HEK293 (cell line): Measurements from ENCODE around the gene IGF1R.

Experiments
- CTCF ChIA-PET: fragments of 350-600 bp; formaldehyde crosslinking; extraction: SDS; loops from one replicate; lab custom pipeline; 2021; ENCODE audit warnings: antibody characterized with exemption; lab: Yijun Ruan, JAX
- POLR2A ChIA-PET: fragments of 300-600 bp; formaldehyde crosslinking; extraction: SDS; loops from one replicate; lab custom pipeline; 2020; ENCODE audit warnings: antibody characterized with exemption, inconsistent platforms; lab: Yijun Ruan, JAX
- H3K27ac ChIP-seq: fragments of 200-500 bp; sonication (Bioruptor generic); 2 replicates; pipeline ENCODE4 v1.5.1; 2014; ENCODE audit warnings: low read depth, low read length, control low read depth, inconsistent platforms; ENCODE audit errors: extremely low read depth
- H3K36me3 ChIP-seq, 2 experiments: fragments of 200-500 bp in 1 of 2; sonication (Bioruptor generic) in 1 of 2; 1 replicate in 1 of 2; 2 replicates in 1 of 2; pipeline ENCODE4 v1.5.1; 2014 to 2017; ENCODE audit warnings: inconsistent platforms in 2 of 2, low read length in 2 of 2; ENCODE audit not compliant: control insufficient read depth in 2 of 2, insufficient read depth in 1 of 2
- H3K4me1 ChIP-seq: fragments of 200-500 bp; sonication (Bioruptor generic); 2 replicates; pipeline ENCODE4 v1.5.1; 2014; ENCODE audit warnings: mild to moderate bottlenecking, low read length, inconsistent platforms; ENCODE audit not compliant: control insufficient read depth, insufficient read depth
- H3K4me3 ChIP-seq: 2 replicates; pipeline ENCODE4 v1.5.1; 2011; ENCODE audit warnings: low read depth, mild to moderate bottlenecking, control low read depth, low read length, moderate library complexity
- H3K9me3 ChIP-seq: fragments of 200-500 bp; sonication (Bioruptor generic); 2 replicates; pipeline ENCODE4 v1.5.1; 2014; ENCODE audit warnings: low read depth, low read length, inconsistent platforms; ENCODE audit not compliant: control insufficient read depth, insufficient read depth
- GLIS1 ChIP-seq: fragments of 450-650 bp; formaldehyde crosslinking; IDR thresholded peaks from 2 replicates; pipeline ENCODE4 v1.5.1; 2016; ENCODE audit warnings: missing biosample characterization, missing genetic modification characterization
- OVOL3 ChIP-seq: fragments of 450-650 bp; formaldehyde crosslinking; IDR thresholded peaks from 2 replicates; pipeline ENCODE4 v1.5.1; 2016; ENCODE audit warnings: missing biosample characterization, missing genetic modification characterization
- TCF7L2 ChIP-seq: IDR thresholded peaks from 2 replicates; pipeline ENCODE4 v1.6.1; 2011; ENCODE audit warnings: low read depth, mild to moderate bottlenecking, inconsistent platforms, low read length, moderate library complexity, borderline replicate concordance
- YY1 ChIP-seq: fragments of 450-650 bp; formaldehyde crosslinking; IDR thresholded peaks from 2 replicates; pipeline ENCODE4 v1.5.1; 2018; ENCODE audit warnings: missing biosample characterization, missing genetic modification characterization
- ZBTB48 ChIP-seq: fragments of 450-650 bp; formaldehyde crosslinking; IDR thresholded peaks from 2 replicates; pipeline ENCODE4 v1.5.1; 2016; ENCODE audit warnings: missing biosample characterization, missing genetic modification characterization
- ZBTB8A ChIP-seq: fragments of 450-650 bp; formaldehyde crosslinking; IDR thresholded peaks from 2 replicates; pipeline ENCODE4 v1.5.1; 2016; ENCODE audit warnings: missing biosample characterization, missing genetic modification characterization
- ZEB2 ChIP-seq: fragments of 450-650 bp; formaldehyde crosslinking; IDR thresholded peaks from 2 replicates; pipeline ENCODE4 v1.5.1; 2016; ENCODE audit warnings: missing biosample characterization, missing genetic modification characterization
- ZNF175 ChIP-seq: fragments of 450-650 bp; formaldehyde crosslinking; IDR thresholded peaks from 2 replicates; pipeline ENCODE4 v1.5.1; 2016; ENCODE audit warnings: missing biosample characterization, missing genetic modification characterization
- ZNF211 ChIP-seq: fragments of 450-650 bp; formaldehyde crosslinking; IDR thresholded peaks from 2 replicates; pipeline ENCODE4 v1.5.1; 2016; ENCODE audit warnings: low read depth, missing biosample characterization, missing genetic modification characterization
- ZNF239 ChIP-seq: fragments of 450-650 bp; formaldehyde crosslinking; IDR thresholded peaks from 2 replicates; pipeline ENCODE4 v1.5.1; 2016; ENCODE audit warnings: missing biosample characterization, missing genetic modification characterization
- ZNF354C ChIP-seq: fragments of 450-650 bp; formaldehyde crosslinking; IDR thresholded peaks from 2 replicates; pipeline ENCODE4 v1.5.1; 2016; ENCODE audit warnings: missing biosample characterization, missing genetic modification characterization, low read depth, borderline replicate concordance
- ZNF501 ChIP-seq: fragments of 450-650 bp; formaldehyde crosslinking; IDR thresholded peaks from 2 replicates; pipeline ENCODE4 v1.5.1; 2016; ENCODE audit warnings: missing biosample characterization, missing genetic modification characterization
- ZNF544 ChIP-seq: fragments of 450-650 bp; formaldehyde crosslinking; IDR thresholded peaks from 2 replicates; pipeline ENCODE4 v1.5.0; 2017; ENCODE audit warnings: missing biosample characterization, missing genetic modification characterization
- ZNF596 ChIP-seq: fragments of 450-650 bp; IDR thresholded peaks from 2 replicates; pipeline ENCODE4 v1.5.0; 2018; ENCODE audit warnings: missing biosample characterization, mild to moderate bottlenecking, missing genetic modification characterization, moderate library complexity
- ZNF624 ChIP-seq: fragments of 450-650 bp; formaldehyde crosslinking; IDR thresholded peaks from 2 replicates; pipeline ENCODE4 v1.5.1; 2017; ENCODE audit warnings: missing biosample characterization, missing genetic modification characterization
- ZNF670 ChIP-seq: fragments of 450-650 bp; formaldehyde crosslinking; IDR thresholded peaks from 2 replicates; pipeline ENCODE4 v1.5.1; 2016; ENCODE audit warnings: missing biosample characterization, missing genetic modification characterization, low read depth
- TF ChIP-seq, protein P1 (sequence below): fragments of 450-650 bp; formaldehyde crosslinking; IDR thresholded peaks from 2 replicates; pipeline ENCODE4 v1.5.1; 2016; ENCODE audit warnings: missing biosample characterization, missing genetic modification characterization
- TF ChIP-seq, protein P2 (sequence below): fragments of 450-650 bp; formaldehyde crosslinking; IDR thresholded peaks from 2 replicates; pipeline ENCODE4 v1.5.1; 2016; ENCODE audit warnings: missing biosample characterization, missing genetic modification characterization
- TF ChIP-seq, protein P3 (sequence below): fragments of 450-650 bp; formaldehyde crosslinking; IDR thresholded peaks from 2 replicates; pipeline ENCODE4 v1.5.1; 2016; ENCODE audit warnings: missing biosample characterization, missing genetic modification characterization
- TF ChIP-seq, protein P4 (sequence below): fragments of 450-650 bp; formaldehyde crosslinking; IDR thresholded peaks from 2 replicates; pipeline ENCODE4 v1.5.1; 2016; ENCODE audit warnings: missing biosample characterization, missing genetic modification characterization
- TF ChIP-seq, protein P5 (sequence below): fragments of 450-650 bp; formaldehyde crosslinking; IDR thresholded peaks from 2 replicates; pipeline ENCODE4 v1.5.1; 2016; ENCODE audit warnings: missing biosample characterization, missing genetic modification characterization

IGF1R gene

DNA sequence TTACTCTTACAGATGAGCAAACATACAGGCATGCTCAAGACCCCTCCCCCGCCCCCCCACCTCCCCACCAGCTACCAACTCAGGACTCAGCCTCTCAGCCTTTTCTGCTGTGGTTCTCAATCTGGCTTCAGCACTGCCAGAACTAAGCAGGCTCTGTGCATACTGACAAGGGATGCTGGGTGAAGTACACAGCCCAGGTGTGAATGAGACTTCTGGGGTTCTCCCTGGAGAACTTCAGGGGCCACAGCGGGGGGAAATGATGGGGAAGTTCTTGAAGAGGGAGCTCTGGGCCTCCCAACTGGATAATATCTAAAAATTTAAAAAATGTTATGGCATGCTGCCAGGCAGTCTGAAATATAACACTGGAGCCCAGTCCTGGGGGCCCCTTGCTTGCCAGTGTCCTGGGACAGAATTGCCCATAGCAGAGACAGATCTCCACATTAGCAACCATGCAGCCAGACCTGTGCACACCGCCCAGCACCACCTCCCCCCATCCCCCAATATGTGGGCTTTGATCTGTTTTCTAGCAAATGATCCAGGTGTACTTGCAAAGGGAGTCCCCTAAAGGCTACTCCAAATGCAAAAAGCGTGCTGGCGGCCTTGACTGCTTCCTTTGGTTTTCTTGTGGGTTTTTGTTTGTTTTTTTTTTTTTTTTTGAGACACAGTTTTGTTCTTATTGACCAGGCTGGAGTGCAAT lies 317.9 kb downstream of the IGF1R start:
- ChIA-PET POLR2A (interaction anchor here (1.0 kb wide), 1 partner anchor 63 kb away, joined by 3 read pairs; no protein-coding TSS in a partner anchor), CTCF (interaction anchor here (1.1 to 1.2 kb wide), 2 partner anchors 85 to 235 kb away, joined by 3 read pairs; no protein-coding TSS in a partner anchor)
- Histone ChIP-seq H3K4me3 (no peak overlapping the region), H3K36me3 (peaks cover 0 to 19% of the 10 kb centered on the region in 2 experiments; a peak in 1 of 3 replicates), H3K4me1 (no peaks in the 10 kb centered on the region), H3K27ac (no peak overlapping the region), H3K9me3 (no peaks in the 10 kb centered on the region)
- TF ChIP-seq ZBTB8A (tag by site-specific recombination) = no peak
- TF ChIP-seq GLIS1 (tag by site-specific recombination) = peak; percentile 16; the same call in 1 of the 2 replicates

DNA sequence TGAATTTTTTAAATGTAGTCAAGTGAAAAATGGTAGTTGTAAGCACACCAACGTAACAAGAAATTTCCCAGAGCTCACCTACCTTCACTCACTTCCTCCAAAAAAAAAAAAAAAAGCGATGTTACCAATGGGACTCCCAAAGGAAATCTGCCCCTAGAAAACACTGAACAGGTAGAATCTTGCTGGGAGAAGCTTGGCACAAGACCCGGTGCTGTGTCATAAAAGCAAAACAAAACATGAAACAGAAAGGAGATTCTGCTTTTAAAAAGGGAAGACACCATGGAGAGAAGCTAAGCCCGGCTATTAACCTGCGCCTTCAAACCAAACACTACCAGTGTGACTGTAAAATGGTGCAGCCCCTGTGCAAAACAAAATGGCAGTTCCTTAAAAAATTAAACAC lies 318.8 kb downstream of the IGF1R start:
- Histone ChIP-seq H3K4me1 (no peaks in the 10 kb centered on the region), H3K9me3 (no peaks in the 10 kb centered on the region), H3K27ac (no peak overlapping the region), H3K4me3 (no peak overlapping the region), H3K36me3 (peaks cover 0 to 11% of the 10 kb centered on the region in 2 experiments; a peak in 1 of 3 replicates)
- CTCF ChIA-PET = interaction anchor here (0.7 to 1.2 kb wide), 3 partner anchors 86 to 241 kb away, joined by 3 read pairs; no protein-coding TSS in a partner anchor
- POLR2A ChIA-PET = no interaction called here
- TF ChIP-seq ZNF544 (tag by site-specific recombination) (no peak), ZNF239 (tag by site-specific recombination) (no peak), ZNF624 (tag by site-specific recombination) (no peak), ZBTB48 (tag by site-specific recombination) (no peak), ZNF501 (tag by site-specific recombination) (no peak)
- TF ChIP-seq, protein P1, sequence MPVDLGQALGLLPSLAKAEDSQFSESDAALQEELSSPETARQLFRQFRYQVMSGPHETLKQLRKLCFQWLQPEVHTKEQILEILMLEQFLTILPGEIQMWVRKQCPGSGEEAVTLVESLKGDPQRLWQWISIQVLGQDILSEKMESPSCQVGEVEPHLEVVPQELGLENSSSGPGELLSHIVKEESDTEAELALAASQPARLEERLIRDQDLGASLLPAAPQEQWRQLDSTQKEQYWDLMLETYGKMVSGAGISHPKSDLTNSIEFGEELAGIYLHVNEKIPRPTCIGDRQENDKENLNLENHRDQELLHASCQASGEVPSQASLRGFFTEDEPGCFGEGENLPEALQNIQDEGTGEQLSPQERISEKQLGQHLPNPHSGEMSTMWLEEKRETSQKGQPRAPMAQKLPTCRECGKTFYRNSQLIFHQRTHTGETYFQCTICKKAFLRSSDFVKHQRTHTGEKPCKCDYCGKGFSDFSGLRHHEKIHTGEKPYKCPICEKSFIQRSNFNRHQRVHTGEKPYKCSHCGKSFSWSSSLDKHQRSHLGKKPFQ (tag by site-specific recombination) = no peak
- TF ChIP-seq, protein P2, sequence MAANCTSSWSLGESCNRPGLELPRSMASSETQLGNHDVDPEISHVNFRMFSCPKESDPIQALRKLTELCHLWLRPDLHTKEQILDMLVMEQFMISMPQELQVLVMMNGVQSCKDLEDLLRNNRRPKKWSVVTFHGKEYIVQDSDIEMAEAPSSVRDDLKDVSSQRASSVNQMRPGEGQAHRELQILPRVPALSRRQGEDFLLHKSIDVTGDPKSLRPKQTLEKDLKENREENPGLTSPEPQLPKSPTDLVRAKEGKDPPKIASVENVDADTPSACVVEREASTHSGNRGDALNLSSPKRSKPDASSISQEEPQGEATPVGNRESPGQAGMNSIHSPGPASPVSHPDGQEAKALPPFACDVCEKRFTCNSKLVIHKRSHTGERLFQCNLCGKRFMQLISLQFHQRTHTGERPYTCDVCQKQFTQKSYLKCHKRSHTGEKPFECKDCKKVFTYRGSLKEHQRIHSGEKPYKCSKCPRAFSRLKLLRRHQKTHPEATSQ = no peak
- TF ChIP-seq, protein P3, sequence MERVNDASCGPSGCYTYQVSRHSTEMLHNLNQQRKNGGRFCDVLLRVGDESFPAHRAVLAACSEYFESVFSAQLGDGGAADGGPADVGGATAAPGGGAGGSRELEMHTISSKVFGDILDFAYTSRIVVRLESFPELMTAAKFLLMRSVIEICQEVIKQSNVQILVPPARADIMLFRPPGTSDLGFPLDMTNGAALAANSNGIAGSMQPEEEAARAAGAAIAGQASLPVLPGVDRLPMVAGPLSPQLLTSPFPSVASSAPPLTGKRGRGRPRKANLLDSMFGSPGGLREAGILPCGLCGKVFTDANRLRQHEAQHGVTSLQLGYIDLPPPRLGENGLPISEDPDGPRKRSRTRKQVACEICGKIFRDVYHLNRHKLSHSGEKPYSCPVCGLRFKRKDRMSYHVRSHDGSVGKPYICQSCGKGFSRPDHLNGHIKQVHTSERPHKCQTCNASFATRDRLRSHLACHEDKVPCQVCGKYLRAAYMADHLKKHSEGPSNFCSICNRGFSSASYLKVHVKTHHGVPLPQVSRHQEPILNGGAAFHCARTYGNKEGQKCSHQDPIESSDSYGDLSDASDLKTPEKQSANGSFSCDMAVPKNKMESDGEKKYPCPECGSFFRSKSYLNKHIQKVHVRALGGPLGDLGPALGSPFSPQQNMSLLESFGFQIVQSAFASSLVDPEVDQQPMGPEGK (tag by site-specific recombination) = no peak
- TF ChIP-seq, protein P4, sequence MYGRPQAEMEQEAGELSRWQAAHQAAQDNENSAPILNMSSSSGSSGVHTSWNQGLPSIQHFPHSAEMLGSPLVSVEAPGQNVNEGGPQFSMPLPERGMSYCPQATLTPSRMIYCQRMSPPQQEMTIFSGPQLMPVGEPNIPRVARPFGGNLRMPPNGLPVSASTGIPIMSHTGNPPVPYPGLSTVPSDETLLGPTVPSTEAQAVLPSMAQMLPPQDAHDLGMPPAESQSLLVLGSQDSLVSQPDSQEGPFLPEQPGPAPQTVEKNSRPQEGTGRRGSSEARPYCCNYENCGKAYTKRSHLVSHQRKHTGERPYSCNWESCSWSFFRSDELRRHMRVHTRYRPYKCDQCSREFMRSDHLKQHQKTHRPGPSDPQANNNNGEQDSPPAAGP = no peak
- TF ChIP-seq, all 188 proteins: peak for 0

DNA sequence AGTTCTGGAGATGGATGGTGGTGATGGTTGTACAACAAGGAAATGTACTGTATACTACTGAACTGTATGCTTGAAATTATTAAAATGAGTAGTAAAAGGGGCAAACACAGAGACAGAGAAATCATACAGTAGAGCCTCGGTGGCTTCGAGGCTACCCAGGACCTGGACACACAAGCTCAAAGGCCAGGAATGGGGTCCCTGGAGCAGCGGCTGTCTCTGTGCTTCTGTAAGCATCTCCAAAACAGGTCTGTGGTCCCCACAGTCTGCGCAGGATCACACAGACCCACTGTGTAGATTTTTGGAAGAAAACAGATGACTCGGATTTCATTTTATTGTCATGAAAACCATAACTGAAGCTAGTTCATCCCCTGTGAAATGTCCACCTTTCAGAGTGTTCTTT lies 319.6 kb downstream of the IGF1R start:
- H3K4me1 ChIP-seq = no peaks in the 10 kb centered on the region
- H3K9me3 ChIP-seq = no peaks in the 10 kb centered on the region
- H3K4me3 ChIP-seq = no peak overlapping the region
- H3K27ac ChIP-seq = no peak overlapping the region
- ChIA-PET POLR2A (no interaction called here), CTCF (interaction anchor here (0.6 kb wide), 1 partner anchor 91 kb away, joined by 4 read pairs; no protein-coding TSS in a partner anchor)
- peaks cover 0 to 3% of the 10 kb centered on the region in 2 experiments; a peak in 1 of 3 replicates for H3K36me3 ChIP-seq
- no peak for TF ChIP-seq ZNF624 (tag by site-specific recombination)
- TF ChIP-seq ZNF596 (tag by site-specific recombination) = no peak
- no peak for TF ChIP-seq ZNF501 (tag by site-specific recombination)
- TF ChIP-seq, protein P4 = no peak
- TF ChIP-seq TCF7L2 = no peak
- TF ChIP-seq ZNF354C (tag by site-specific recombination) = no peak
- TF ChIP-seq YY1 (tag by site-specific recombination) = no peak
- TF ChIP-seq ZNF670 = no peak
- TF ChIP-seq, protein P5, sequence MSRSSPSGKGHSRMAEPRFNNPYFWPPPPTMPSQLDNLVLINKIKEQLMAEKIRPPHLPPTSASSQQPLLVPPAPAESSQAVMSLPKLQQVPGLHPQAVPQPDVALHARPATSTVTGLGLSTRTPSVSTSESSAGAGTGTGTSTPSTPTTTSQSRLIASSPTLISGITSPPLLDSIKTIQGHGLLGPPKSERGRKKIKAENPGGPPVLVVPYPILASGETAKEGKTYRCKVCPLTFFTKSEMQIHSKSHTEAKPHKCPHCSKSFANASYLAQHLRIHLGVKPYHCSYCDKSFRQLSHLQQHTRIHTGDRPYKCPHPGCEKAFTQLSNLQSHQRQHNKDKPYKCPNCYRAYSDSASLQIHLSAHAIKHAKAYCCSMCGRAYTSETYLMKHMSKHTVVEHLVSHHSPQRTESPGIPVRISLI (tag by site-specific recombination) = no peak
- TF ChIP-seq ZNF175 (tag by site-specific recombination) = no peak
- TF ChIP-seq ZEB2 (tag by site-specific recombination) = no peak
- no peak for TF ChIP-seq ZNF211 (tag by site-specific recombination)
- TF ChIP-seq OVOL3 (tag by site-specific recombination) = no peak
